Sigmoid colon (tissue), 3 donors: ENCODE data around the gene PEX5L.

ENCODE experiments used
- POLR2A ChIP-seq, 2 donors: fragments of 450-650 bp; IDR thresholded peaks; one replicate each; pipeline ENCODE4 v1.6.1; 2016; ENCODE audit warnings: antibody characterized with exemption in 2 of 2, mild to moderate bottlenecking in 2 of 2, moderate library complexity in 2 of 2
- TF ChIP-seq, protein P1 (sequence below), 4 experiments: fragments of 450-650 bp in 3 of 4; fragments of 200-600 bp in 1 of 4; IDR thresholded peaks; one replicate each; pipeline ENCODE4 v1.5.1; 2016 to 2019; ENCODE audit warnings: antibody characterized with exemption in 4 of 4, mild to moderate bottlenecking in 3 of 4, moderate library complexity in 2 of 4

DNA sequence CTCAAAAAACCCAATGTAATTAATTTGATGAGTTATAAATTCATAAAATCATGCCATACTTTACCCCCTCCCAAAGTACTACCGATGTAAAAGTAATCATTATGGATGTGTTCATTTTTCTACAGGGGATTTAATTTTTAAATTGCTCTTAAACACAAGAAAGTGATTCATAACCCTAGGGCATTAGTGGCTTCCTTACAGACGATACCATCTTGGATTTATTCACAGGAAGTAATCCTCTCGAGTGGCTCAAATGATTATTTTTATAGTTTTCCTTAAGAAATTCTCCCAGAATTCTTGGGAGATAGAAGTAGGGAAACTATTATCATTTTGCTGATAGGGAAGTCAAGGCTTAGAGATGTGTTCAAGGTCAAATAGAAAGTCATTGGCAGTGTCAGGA, 80.9 kb downstream of the PEX5L start:
- TF ChIP-seq POLR2A (IDR thresholded peaks at IDR 0.05) = no peak
- TF ChIP-seq, protein P1, sequence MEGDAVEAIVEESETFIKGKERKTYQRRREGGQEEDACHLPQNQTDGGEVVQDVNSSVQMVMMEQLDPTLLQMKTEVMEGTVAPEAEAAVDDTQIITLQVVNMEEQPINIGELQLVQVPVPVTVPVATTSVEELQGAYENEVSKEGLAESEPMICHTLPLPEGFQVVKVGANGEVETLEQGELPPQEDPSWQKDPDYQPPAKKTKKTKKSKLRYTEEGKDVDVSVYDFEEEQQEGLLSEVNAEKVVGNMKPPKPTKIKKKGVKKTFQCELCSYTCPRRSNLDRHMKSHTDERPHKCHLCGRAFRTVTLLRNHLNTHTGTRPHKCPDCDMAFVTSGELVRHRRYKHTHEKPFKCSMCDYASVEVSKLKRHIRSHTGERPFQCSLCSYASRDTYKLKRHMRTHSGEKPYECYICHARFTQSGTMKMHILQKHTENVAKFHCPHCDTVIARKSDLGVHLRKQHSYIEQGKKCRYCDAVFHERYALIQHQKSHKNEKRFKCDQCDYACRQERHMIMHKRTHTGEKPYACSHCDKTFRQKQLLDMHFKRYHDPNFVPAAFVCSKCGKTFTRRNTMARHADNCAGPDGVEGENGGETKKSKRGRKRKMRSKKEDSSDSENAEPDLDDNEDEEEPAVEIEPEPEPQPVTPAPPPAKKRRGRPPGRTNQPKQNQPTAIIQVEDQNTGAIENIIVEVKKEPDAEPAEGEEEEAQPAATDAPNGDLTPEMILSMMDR (IDR thresholded peaks at IDR 0.05) = no peak
